Measurements from ENCODE around the gene PXYLP1. TPM values are rescaled to one million over a fixed set of nuclear protein-coding genes. Genes with fewer than 3 reads are reported as not detected.

The PXYLP1 gene
- total RNA-seq, 2 donors from 2014 or later: 8.9 to 13.1 TPM

- Histone ChIP-seq H3K9me3 (no peaks in the 10 kb centered on the region), H3K27me3 (no peaks in the 10 kb centered on the region), H3K36me3 (no peaks in the 10 kb centered on the region), H3K4me3 (no peak overlapping the region), H3K4me1 (no peaks in the 10 kb centered on the region), H3K27ac (no peak overlapping the region), H3K9ac (ENCODE audit: low read depth in 2 of 2, low read length in 2 of 2) (no peak overlapping the region)
- TF ChIP-seq CTCF (IDR thresholded peaks at IDR 0.05): no peak
- intact Hi-C loops (cut with DNase I): no loop called here
- DNase-seq: no peak
These were observed 25.2 kb downstream of the PXYLP1 start for GRCh38 chr3:141256820-141257219.

- no peak overlapping the region for H3K27ac ChIP-seq
- H3K4me1 ChIP-seq: no peaks in the 10 kb centered on the region
- H3K27me3 ChIP-seq: no peaks in the 10 kb centered on the region
- no peak overlapping the region for H3K4me3 ChIP-seq
- no peaks in the 10 kb centered on the region for H3K36me3 ChIP-seq
- no peak overlapping the region for H3K9ac ChIP-seq (ENCODE audit: low read depth in 2 of 2, low read length in 2 of 2)
- H3K9me3 ChIP-seq: no peaks in the 10 kb centered on the region
- intact Hi-C loops (cut with DNase I): no loop called here
- no peak for TF ChIP-seq CTCF (IDR thresholded peaks at IDR 0.05)
- no peak for DNase-seq
These were observed 26.3 kb downstream of the PXYLP1 start for GRCh38 chr3:141257961-141258360.

GRCh38 chr3:141258973-141259372 lies 27.3 kb downstream of the PXYLP1 start:
- no peak overlapping the region for H3K27ac ChIP-seq
- H3K4me3 ChIP-seq: no peak overlapping the region
- no peaks in the 10 kb centered on the region for H3K27me3 ChIP-seq
- H3K4me1 ChIP-seq: no peaks in the 10 kb centered on the region
- no peaks in the 10 kb centered on the region for H3K9me3 ChIP-seq
- DNase-seq: no peak
- no peak for TF ChIP-seq CTCF (IDR thresholded peaks at IDR 0.05)
- intact Hi-C loops (cut with DNase I): no loop called here
- H3K36me3 ChIP-seq: no peaks in the 10 kb centered on the region
- no peak overlapping the region for H3K9ac ChIP-seq (ENCODE audit: low read depth in 2 of 2, low read length in 2 of 2)

- no peak for TF ChIP-seq CTCF (IDR thresholded peaks at IDR 0.05)
- Histone ChIP-seq H3K27ac (no peak overlapping the region), H3K4me3 (no peak overlapping the region), H3K36me3 (no peaks in the 10 kb centered on the region), H3K4me1 (no peaks in the 10 kb centered on the region), H3K9ac (ENCODE audit: low read depth in 2 of 2, low read length in 2 of 2) (no peak overlapping the region), H3K27me3 (no peaks in the 10 kb centered on the region), H3K9me3 (no peaks in the 10 kb centered on the region)
- DNase-seq: no peak
- intact Hi-C loops (cut with DNase I): no loop called here
These were observed 28.4 kb downstream of the PXYLP1 start for GRCh38 chr3:141259821-141260629.

- Histone ChIP-seq H3K27ac (no peak overlapping the region), H3K36me3 (no peaks in the 10 kb centered on the region), H3K9ac (ENCODE audit: low read depth in 2 of 2, low read length in 2 of 2) (no peak overlapping the region), H3K4me1 (no peaks in the 10 kb centered on the region), H3K27me3 (no peaks in the 10 kb centered on the region), H3K9me3 (no peaks in the 10 kb centered on the region), H3K4me3 (no peak overlapping the region)
- TF ChIP-seq CTCF (IDR thresholded peaks at IDR 0.05): no peak
- intact Hi-C loops (cut with DNase I): no loop called here
- no peak for DNase-seq
These were observed 29.0 kb downstream of the PXYLP1 start for GRCh38 chr3:141260630-141260927.

Data from colonic mucosa (tissue), 4 donors.